GM18499 (cell line): ENCODE results near the gene PGAP3.

Experiments used
- ATAC-seq: cut with Tn5 transposase; IDR thresholded peaks from one replicate; pipeline ENCODE4 v1.9.1; 2021; ENCODE audit warnings: moderate number of reproducible peaks; ENCODE audit not compliant: insufficient read depth, unreplicated experiment

PGAP3 gene

DNA sequence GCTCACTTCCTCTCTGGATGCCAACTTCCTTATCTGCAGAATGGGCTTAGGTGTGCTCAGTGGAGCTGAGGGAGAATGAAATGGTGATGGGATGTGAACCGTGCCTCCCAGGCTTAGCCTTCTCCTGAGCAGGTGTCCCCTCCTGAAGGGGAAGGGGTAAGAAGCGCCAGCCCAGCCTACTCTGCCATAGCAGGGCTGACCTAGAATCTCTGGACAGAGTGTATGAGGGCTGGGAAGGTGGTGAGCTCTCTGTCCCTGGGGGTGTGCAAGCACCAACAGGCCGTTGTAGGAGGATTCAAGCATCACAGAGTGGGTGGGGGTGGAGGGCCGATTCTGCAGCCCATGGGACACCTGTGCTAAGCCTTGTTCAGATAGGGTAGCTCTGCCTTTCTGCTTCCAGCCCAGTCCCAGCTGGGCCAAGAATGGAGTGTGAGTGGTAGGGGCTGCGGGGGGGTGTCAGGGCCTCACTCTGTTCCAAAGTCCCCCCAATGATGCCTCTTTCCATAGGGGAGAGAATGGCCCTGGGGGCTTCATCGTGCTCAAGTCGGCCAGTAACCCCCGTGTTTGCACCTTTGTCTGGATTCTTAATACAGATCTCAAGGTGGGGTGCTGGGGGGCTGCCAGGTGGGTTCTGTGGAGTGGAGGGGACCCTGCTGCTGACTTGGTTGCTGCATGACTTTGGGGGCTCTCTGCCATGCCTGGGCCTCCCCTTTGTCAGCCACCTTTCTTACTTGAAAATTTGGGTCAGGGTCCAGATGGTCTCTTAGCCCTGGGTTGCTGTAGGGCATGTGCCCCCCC, 25.9 kb downstream of the PGAP3 start:
- ATAC-seq, result no peak

DNA sequence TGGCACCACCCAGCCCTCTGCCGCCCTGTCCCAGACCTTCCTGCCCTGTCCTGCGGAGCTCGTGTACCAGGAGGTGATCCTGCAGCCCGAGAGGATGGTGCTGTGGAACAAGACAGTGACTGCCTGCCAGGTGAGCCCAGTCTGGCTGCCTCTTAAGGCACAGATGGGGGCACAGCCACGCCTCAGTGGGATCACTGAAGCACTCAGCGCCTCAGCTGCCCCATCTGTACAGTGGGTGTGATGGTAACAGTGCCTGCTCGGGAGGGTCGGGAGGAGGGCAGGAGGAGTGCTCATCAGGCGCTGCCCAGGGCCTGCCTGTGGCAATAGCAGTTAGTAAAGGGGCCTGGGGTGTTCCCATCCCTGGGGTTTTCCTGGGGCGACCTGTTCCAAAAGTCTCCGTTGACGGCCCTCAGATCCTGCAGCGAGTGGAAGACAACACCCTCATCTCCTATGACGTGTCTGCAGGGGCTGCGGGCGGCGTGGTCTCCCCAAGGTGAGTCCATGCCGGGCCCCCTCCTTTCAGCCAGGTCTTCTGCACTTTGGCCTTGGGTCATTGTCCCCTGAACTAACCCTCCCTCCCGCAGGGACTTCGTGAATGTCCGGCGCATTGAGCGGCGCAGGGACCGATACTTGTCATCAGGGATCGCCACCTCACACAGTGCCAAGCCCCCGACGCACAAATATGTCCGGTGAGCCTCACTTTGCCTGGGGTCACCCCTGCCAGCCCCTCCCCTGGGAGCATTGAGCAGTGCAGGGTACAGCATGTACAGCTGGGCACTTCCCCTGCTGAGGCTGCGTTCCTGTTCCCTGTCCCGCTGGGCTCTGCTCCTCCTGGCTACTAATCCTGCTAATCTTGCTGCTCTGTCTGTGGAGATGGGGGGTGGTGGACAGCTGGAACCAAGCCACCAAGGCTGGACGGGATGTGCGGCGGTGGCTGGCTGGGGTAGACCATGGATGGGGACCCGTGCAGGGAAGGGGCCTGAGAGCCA, 27.2 kb downstream of the PGAP3 start:
- ATAC-seq, result no peak

DNA sequence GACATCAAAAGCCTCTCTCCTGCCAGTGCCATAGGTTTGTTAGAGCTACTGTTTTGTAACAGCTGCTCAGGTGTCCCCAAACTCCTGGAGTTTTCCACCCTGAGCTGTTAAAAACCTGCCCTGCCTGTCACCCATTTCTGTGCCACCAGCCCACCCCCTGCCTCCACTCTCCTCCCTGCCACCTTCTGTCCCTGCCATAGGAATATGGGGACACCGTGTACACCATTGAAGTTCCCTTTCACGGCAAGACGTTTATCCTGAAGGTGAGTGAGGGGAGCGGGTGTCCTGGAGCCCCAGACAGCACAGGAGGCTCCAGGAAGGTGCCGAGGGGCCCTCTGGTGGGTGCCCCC, 27.9 kb downstream of the PGAP3 start:
- ATAC-seq, result no peak

DNA sequence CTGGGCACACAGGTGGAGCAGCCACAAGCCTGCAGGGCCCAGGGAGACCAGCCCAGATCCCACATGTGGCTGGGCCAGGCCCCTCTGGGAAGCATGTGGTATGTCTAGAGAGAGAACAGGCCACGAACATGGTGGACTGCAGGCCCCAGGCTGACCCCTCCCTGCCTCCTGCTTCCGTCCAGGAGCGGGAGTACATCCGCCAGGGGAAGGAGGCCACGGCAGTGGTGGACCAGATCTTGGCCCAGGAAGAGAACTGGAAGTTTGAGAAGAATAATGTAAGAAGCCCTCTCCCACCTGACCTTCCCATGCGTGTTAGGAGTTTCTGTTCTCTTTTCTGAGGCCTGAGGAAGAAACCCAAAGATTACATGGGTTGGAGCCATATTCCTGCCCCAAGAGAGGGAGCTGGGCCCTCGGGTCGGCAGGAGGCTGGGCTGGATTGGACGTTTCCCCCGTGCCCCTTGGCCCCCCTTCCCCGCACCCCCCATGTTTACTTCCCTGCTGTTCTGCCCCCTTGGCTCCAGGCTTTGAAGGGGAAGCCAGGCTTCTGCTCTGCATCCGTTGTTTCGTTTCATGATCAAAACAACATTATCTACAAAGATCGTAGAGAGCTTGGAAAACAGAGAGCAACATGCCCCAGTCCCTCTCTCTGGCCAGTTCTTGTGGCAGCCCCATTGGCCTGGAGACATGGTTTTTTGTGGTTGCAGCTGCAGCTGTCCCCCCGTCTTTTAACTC, 28.4 kb downstream of the PGAP3 start:
- ATAC-seq, result no peak

DNA sequence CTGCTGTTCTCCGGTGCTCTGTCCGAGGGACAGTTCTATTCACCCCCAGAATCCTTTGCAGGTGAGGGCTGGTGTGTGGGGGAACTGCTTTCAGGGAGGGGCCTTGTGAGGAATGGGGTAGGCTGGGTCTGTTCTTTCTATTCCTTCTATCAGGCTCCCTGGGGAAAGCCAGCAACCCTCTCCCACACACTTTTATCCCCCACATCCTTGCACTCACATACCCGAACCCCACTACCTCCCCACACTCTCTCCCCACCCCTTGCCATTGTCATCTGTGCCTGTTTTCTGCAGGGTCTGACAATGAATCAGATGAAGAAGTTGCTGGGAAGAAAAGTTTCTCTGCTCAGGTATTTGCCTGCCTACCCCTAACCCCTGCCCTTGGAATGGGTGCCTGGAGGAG, 29.1 kb downstream of the PGAP3 start:
- ATAC-seq, result no peak

DNA sequence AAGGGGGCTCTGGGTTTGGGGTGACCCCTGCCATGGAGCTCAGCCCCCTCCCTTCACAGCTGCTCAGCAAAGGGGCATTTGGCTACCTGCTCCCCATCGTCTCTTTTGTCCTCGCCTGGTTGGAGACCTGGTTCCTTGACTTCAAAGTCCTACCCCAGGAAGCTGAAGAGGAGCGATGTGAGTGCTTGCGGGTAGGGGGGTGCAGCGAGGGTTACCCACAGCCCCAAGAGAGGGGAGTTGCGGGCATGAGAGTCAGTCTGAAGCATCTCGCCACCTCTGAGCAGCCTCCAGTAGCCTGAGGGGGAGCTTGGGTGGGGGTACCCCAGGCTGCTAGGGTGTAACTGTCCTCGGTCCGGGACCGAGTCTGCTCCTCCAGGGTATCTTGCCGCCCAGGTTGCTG, 29.5 kb downstream of the PGAP3 start:
- ATAC-seq, result no peak

DNA sequence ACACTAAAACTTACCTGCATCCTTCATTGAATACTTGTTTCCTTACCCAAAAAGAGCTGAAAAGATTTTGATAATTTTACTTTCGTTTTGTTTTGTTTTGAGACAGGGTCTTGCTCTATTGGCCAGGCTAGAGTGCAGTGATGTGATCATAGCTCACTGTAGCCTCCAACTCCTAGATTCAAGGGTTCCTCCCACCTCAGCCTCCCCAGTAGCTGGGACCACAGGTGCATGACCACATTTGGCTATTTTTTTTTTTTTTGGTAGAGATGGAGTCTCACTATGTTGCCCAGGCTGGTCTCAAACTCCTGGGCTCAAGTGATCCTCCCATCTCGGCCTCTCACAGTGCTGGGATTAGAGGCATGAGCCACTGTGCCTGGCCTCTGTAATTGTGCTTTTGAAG, 32.8 kb downstream of the PGAP3 start:
- no peak for ATAC-seq

DNA sequence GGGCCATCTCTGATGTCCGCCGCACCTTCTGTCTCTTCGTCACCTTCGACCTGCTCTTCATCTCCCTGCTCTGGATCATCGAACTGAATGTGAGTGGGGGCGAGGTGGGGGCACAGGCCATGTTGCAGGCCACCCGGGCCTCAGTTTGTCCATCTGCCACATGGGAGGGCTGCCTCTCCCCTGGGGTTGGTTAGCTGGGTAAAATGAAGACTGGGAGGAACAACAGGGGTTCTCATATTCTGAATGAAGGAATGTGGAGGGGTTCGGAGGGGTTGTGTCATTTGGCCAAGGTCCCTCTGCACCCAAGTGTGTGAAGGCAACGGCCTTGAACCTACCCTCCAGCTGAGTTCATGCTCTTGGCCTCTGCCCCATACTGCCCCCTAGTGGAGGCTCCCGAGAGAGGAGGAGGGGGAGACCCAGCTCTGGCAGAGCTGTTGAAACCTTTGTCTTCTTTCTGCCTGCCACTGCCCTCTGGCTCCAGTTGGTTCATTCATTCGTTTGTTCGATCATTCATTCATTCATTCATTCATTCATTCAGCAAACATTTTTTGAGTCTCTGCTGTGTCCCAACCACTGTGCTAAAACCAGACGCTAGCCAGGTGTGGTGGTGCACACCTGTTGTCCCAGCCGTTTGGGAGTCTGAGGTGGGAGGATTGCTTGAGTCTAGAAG, 34.1 kb downstream of the PGAP3 start:
- no peak for ATAC-seq

DNA sequence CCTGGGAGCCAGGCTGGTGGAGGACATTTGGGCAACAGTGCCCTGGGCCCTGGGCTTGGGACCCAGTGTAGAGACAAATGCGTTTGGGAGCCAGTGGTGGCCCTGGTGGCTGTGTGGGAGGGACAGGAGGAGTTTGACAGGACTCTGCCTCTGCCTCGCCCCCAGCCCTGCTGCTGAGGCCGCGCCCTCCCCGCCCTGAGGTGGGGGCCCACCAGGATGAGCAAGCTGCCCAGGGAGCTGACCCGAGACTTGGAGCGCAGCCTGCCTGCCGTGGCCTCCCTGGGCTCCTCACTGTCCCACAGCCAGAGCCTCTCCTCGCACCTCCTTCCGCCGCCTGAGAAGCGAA, 34.6 kb downstream of the PGAP3 start:
- no peak for ATAC-seq

DNA sequence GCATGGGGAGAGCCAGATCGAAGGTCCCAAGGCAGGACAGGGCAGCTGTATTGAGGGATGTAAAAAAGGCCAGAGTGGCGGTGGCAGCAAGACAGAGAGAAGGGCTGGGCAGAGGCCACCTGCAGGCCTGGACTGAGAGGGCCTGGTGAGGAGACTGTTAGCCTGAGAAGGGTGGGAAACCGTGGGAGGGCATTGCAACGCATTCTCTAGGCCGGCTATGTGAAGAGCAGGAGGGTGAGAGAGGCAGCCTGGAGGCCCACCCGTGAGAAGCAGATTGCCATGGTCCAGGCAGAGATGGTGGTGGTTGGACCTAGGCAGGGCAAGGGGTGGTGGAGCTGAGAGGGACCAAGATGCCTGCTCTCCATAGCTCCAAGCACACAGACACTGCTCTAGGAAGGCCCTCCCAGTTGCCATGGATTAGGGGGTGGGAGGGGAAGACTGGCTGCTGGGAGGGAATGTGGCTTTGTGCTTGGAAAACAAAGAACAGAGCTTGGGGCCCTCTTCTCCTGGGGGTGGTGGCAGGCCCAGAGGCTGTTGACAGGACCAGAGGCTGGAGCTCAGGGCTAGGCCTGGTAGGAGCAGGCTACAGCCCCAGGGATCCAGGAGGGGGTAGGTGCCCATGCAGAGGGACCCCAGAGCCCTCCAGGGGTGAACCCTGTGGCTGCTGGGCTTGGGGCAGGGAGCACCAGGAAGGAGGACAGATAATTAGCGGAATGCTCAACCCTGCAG, 35.1 kb downstream of the PGAP3 start:
- ATAC-seq, result no peak

DNA sequence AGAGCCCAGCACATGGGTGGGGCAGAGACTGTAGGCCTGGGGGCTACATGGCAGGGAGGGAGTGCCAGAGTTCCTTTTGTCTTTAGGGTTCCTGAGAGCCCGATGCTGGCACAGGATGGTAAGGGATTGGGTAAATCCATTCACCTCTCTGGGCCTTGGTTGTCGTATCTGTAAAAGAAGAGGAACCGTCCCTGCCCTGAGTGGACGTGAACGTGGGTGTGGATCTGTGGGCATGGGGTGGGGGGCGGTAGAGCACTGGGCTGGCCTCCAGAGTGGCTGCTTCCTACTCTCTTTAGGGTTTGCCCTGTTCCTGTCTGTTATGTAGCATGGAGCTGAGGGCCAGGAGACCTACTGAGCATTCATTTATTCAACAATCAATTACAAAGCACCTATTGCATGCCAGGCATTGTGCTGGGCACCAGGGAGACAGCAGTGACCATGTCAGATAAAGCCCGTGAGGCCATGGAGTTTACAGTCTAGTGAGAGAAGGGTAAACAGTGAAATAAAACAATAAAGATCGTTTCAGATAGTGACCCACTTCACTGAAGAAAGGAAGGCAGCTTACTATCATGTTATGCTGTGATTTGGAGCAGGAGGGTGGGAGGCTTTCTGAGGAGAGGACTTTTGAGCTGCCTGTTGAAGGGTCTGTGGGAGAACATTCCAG, 35.8 kb downstream of the PGAP3 start:
- no peak for ATAC-seq

DNA sequence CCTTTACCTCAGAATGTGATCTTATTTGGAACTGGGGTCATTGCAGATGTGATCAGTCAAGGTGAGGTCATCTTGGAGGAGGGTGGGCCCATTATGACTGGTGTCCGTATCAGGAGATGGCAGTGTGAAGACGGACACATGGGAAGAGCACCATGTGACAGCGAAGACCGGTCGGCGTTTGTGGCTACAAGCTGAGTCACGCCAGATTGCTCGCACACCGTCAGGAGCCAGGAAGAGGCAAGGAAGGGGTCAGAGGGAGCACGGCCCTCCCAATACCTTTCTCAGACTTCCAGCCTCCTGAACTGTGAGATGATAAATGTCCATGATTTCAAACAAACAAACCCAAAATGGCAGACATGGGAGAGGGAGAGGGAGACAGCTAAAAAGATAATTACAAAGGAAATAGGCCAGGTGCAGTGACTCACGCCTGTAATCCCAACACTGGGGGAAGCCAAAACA, 37.7 kb downstream of the PGAP3 start:
- no peak for ATAC-seq

DNA sequence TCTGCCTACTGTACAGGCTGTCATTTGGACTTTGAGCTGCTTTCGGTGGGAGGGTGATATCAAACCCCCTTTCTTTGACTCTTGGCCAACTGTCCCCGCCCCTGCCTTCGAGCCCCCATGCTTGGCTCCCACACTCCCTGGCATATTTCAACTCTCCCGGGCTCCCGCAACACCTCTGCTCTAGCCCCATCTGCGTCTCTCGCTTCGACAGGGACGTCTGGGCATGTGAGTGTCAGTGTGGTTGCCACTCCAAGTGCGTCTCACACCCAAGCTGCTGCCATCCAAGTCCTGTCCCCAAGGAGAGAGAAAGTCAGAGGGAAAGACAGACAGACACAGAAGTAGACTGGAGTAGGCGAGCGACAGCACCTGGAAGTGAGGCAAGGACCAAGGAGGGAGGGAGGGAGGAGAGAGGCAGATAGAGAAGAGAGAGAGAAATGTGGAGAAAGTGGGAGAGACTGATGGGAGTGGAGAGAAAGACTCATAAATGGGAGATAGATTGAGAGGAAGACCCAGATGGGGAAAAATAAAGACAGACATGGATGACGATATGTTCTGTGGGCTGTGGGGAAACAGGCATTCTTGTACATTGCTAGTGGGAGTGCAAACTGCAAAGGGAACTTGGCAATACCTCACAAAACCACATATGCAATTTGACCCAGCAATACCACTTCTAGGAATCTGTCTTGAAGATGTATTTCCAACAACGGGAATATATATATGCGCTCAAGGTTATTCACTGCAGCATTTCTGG, 39.1 kb downstream of the PGAP3 start:
- ATAC-seq, result no peak

DNA sequence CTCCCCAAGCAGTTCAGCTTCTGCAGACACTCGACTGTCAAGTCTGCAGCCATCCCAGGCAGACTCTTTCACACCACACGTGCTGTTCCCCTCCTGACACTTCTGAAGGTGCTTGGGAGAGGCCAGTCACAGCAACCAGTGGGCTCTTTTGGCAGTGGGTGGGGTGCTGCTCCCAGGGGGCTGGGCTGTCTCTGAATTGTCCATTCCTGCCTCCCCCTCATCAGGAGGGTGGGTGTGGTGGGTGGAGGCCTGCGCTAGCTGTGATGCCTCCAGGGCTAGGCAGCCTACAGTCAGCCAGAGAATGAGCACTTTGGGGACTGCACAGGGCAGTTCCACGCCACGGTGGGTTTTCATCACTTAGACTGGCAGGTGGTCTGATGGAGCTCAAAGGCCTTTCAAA, 40.6 kb downstream of the PGAP3 start:
- no peak for ATAC-seq

DNA sequence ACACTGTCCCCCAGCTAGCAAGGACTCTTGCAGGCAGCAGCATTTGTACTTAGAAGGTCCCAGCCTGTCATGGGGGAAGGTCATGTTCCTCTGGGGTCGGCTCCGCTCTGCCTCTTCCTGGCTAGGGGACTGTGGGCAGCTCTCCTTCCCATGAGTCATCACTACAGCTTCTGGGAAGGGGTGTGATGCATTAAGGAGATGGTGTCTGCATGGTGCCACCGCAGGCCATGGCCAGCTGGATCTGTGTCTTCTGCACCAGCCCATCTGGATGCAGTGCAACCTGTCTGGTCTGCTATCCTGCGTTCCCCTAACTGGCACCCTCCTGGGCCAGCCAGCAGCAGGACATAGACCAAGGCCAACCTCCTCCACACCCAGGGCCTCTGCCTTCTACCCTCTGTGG, 44.6 kb downstream of the PGAP3 start:
- ATAC-seq, result no peak

DNA sequence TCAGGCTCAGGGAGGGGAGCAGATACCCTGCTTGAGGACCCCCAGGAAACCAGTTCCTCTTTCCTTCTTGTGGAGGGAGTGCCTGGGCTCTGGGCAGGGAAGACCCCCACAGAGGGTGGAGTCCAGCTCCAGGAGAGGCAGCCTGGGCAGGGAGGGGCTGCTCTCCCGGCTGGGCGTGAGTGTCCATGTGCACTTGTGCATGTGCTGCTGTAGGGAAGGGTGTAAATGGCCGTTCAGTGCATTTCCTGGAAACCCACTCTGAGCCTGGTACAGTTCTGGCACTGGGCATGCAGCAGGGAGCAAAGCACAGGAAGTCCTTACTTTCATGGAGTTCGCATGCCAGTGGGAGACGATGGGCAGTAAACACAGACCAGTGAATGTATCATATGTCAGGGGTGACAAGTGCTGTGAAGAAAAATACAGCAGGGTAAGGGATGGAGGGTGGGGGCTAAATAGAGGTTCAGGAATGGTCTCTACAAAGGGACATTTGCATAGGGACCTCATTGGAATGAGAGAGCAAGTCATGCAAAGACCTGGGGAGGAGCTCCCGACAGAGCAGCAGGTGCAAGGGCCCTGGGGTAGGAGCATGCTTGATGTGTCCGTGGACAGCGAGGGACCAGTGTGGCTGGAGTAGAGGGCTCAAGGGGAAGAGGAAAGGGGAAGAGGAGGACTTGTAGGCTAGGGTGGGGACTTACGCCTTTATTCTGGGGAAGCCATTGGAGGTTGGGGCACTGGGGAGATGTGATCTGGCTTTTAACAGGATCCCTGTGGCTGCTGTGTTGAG, 45.4 kb downstream of the PGAP3 start:
- no peak for ATAC-seq

DNA sequence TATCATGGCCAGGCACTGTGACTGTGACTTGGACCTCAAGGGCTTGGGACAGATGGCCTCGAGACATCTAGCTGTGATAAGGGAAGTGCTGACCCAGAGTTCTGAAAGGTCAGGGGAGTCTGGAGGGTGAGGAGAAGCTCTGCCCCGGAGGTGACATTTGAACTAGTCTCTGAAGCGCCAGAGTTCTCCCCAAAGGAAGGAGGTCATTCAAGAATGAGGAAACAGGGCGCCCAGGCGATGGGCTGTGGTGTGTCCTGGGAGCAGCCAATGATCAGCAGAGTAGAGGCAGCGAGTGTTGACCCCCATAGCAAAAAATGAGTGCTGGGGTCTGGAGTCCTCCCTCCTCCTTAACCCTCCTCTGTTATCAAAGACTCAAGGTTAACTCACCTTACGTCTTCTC, 46.0 kb downstream of the PGAP3 start:
- no peak for ATAC-seq

DNA sequence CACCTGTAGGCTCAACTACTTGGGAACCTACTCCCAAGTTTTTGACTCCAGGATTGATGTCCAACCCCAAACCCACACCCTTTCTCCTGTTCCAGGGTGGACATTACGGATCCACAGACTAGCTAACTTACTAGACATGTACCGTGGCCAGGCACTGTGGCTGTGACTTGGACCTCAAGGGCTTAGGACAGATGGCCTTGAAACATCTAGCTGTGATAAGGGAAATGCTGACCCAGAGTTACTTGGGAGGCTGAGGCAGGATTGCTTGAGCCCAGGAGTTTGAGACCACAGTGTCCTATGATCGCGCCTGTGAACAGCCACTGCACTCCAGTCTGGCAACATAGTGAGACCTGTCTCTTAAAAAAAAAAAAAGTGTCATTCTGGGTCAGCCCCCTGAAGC, 46.8 kb downstream of the PGAP3 start:
- ATAC-seq, result no peak
